ENCODE data around the gene GPAT2. TPM values are rescaled to one million over a fixed set of nuclear protein-coding genes. Genes with fewer than 3 reads are reported as not detected.
A peak's percentile ranks its signal among the peaks of the same experiment; 100 is the strongest.
"Not testable (repeated sequence)": the region's sequence is repeated elsewhere in the genome, so short reads cannot be mapped to it uniquely, and the experiment has no call there.

Gene GPAT2
- total and polyA plus RNA-seq, 2 donors (not counting 1 experiment from before 2014, with no cell fraction given), result 3.6 to 11.7 TPM

GRCh38 chr2:96063116-96063899, 28.6 kb upstream of the GPAT2 start:
- H3K27me3 ChIP-seq (replicated peaks in 1 of 4; ENCODE audit: control extremely low read depth in 1 of 4, control insufficient read depth in 3 of 4, insufficient read depth in 4 of 4, low read length in 3 of 4); H3K4me1 Mint-ChIP-seq; H3K27ac ChIP-seq (ENCODE audit: low read length in 2 of 2); H3K4me3 ChIP-seq (ENCODE audit: control extremely low read depth in 1 of 5, extremely low read depth in 1 of 5, insufficient read depth in 1 of 5, low read depth in 2 of 5, low read length in 4 of 5); H3K27ac Mint-ChIP-seq; POLR2A ChIA-PET; H2AFZ ChIP-seq (ENCODE audit: insufficient read depth, low read depth, low read length, poor library complexity, severe bottlenecking); H3K9ac ChIP-seq (ENCODE audit: low read length); CTCF ChIA-PET; H3K79me2 ChIP-seq (ENCODE audit: control insufficient read depth, insufficient read depth, low read length); H3K4me2 ChIP-seq (replicated peaks; ENCODE audit: low read depth, low read length, poor library complexity, severe bottlenecking); H3K4me1 ChIP-seq (ENCODE audit: control insufficient read depth in 2 of 2, insufficient read depth in 2 of 2, low read length in 2 of 2); H4K20me1 ChIP-seq (ENCODE audit: control insufficient read depth, insufficient read depth, low read length, poor library complexity, severe bottlenecking); H3K27me3 Mint-ChIP-seq; H3K9me3 ChIP-seq (ENCODE audit: control extremely low read depth in 1 of 3, control insufficient read depth in 2 of 3, insufficient read depth in 1 of 3, low read length in 2 of 3); H3K36me3 ChIP-seq (replicated peaks in 1 of 2; ENCODE audit: control extremely low read depth in 1 of 2, control insufficient read depth in 1 of 2, extremely low read depth in 1 of 2, insufficient read depth in 2 of 2, low read length in 1 of 2); intact Hi-C loops (cut with micrococcal nuclease); H3K9me3 Mint-ChIP-seq (ENCODE audit: insufficient read depth); H3K4me3 Mint-ChIP-seq: not testable (repeated sequence)
- peak; percentile 7 for DNase-seq
- WGBS (ENCODE audit: insufficient coverage), result 89% methylated on average over 5 of the region's 12 CpGs
- ATAC-seq (ENCODE audit: low read depth), result peak; percentile 28

DNA sequence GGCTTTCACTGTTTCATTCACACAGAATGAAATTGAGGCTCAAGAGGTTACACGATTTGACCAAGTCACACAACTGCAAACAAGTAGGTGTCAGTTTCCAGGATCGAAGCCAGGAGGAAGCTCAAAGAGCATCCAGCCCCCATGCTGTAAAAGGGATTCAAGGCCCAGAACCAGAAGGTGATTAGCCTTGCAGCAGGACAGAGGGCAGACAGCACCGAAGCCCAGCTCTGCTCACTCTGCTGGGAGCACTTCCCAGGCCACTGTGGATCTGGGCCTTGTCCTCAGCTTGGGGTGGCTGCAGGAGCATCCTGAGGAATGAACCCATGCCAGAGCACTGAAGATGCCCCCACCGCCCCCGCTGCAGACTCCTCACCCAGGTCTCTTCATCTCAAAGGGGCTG, 27.8 kb upstream of the GPAT2 start:
- H3K9me3 ChIP-seq (ENCODE audit: control extremely low read depth in 1 of 3, control insufficient read depth in 2 of 3, insufficient read depth in 1 of 3, low read length in 2 of 3); H3K9me3 Mint-ChIP-seq (ENCODE audit: insufficient read depth); H3K36me3 ChIP-seq (replicated peaks in 1 of 2; ENCODE audit: control extremely low read depth in 1 of 2, control insufficient read depth in 1 of 2, extremely low read depth in 1 of 2, insufficient read depth in 2 of 2, low read length in 1 of 2); H3K4me1 ChIP-seq (ENCODE audit: control insufficient read depth in 2 of 2, insufficient read depth in 2 of 2, low read length in 2 of 2); H3K27ac Mint-ChIP-seq; H2AFZ ChIP-seq (ENCODE audit: insufficient read depth, low read depth, low read length, poor library complexity, severe bottlenecking); H3K27ac ChIP-seq (ENCODE audit: low read length in 2 of 2); H4K20me1 ChIP-seq (ENCODE audit: control insufficient read depth, insufficient read depth, low read length, poor library complexity, severe bottlenecking); H3K27me3 ChIP-seq (replicated peaks in 1 of 4; ENCODE audit: control extremely low read depth in 1 of 4, control insufficient read depth in 3 of 4, insufficient read depth in 4 of 4, low read length in 3 of 4); ATAC-seq (ENCODE audit: low read depth); intact Hi-C loops (cut with micrococcal nuclease); CTCF ChIA-PET; POLR2A ChIA-PET; H3K4me2 ChIP-seq (replicated peaks; ENCODE audit: low read depth, low read length, poor library complexity, severe bottlenecking); H3K4me1 Mint-ChIP-seq; H3K9ac ChIP-seq (ENCODE audit: low read length); DNase-seq; H3K4me3 ChIP-seq (ENCODE audit: control extremely low read depth in 1 of 5, extremely low read depth in 1 of 5, insufficient read depth in 1 of 5, low read depth in 2 of 5, low read length in 4 of 5); H3K4me3 Mint-ChIP-seq; H3K79me2 ChIP-seq (ENCODE audit: control insufficient read depth, insufficient read depth, low read length); H3K27me3 Mint-ChIP-seq: not testable (repeated sequence)
- WGBS (ENCODE audit: insufficient coverage), result no CpG with 5 or more reads among the region's 5 CpGs

GRCh38 chr2:96061901-96062300, 27.2 kb upstream of the GPAT2 start:
- H3K36me3 ChIP-seq (replicated peaks in 1 of 2; ENCODE audit: control extremely low read depth in 1 of 2, control insufficient read depth in 1 of 2, extremely low read depth in 1 of 2, insufficient read depth in 2 of 2, low read length in 1 of 2); H3K27me3 ChIP-seq (replicated peaks in 1 of 4; ENCODE audit: control extremely low read depth in 1 of 4, control insufficient read depth in 3 of 4, insufficient read depth in 4 of 4, low read length in 3 of 4); H2AFZ ChIP-seq (ENCODE audit: insufficient read depth, low read depth, low read length, poor library complexity, severe bottlenecking); intact Hi-C loops (cut with micrococcal nuclease); H3K4me2 ChIP-seq (replicated peaks; ENCODE audit: low read depth, low read length, poor library complexity, severe bottlenecking); H3K9ac ChIP-seq (ENCODE audit: low read length); CTCF ChIA-PET; POLR2A ChIA-PET; H3K9me3 Mint-ChIP-seq (ENCODE audit: insufficient read depth); H3K4me3 Mint-ChIP-seq; H3K4me1 ChIP-seq (ENCODE audit: control insufficient read depth in 2 of 2, insufficient read depth in 2 of 2, low read length in 2 of 2); ATAC-seq (ENCODE audit: low read depth); H3K27me3 Mint-ChIP-seq; H3K27ac Mint-ChIP-seq; H4K20me1 ChIP-seq (ENCODE audit: control insufficient read depth, insufficient read depth, low read length, poor library complexity, severe bottlenecking); H3K4me1 Mint-ChIP-seq; H3K4me3 ChIP-seq (ENCODE audit: control extremely low read depth in 1 of 5, extremely low read depth in 1 of 5, insufficient read depth in 1 of 5, low read depth in 2 of 5, low read length in 4 of 5); DNase-seq; H3K27ac ChIP-seq (ENCODE audit: low read length in 2 of 2); H3K9me3 ChIP-seq (ENCODE audit: control extremely low read depth in 1 of 3, control insufficient read depth in 2 of 3, insufficient read depth in 1 of 3, low read length in 2 of 3); H3K79me2 ChIP-seq (ENCODE audit: control insufficient read depth, insufficient read depth, low read length): not testable (repeated sequence)
- WGBS (ENCODE audit: insufficient coverage), result 93% methylated on average over 7 of the region's 9 CpGs

DNA sequence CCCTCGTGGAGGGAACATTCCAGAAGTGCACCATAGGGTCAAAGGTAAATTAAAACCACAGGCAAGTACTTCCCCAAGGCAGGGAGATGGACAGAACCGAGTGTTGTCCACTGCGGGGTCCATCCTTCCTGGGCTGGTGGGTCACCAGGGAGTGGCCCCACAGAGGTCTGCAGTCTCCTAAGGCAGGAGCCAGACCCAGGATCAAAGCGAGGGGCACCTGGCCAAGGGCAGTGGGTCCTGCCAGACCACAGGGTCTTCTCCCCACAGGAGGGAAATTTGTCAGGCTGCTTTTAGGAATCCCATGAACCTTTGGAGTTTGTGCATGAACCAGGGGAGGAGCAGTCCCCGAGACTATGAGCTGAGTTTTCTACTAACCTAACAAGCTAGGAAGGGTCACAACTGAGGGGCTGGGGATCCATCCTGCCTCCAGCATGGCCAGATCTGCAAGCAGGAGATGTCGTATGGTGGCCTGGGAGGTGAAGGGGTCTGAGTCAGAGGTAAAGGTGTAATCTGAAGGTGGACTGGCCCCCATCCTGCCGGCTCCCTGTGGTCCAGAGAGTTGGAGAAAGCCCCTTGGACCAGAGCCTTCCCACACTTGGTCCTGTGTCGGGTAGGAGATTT, 26.6 kb upstream of the GPAT2 start:
- H3K27ac Mint-ChIP-seq; POLR2A ChIA-PET; H3K27ac ChIP-seq (ENCODE audit: low read length in 2 of 2); H3K4me1 Mint-ChIP-seq; H3K9ac ChIP-seq (ENCODE audit: low read length); H3K27me3 Mint-ChIP-seq; H3K79me2 ChIP-seq (ENCODE audit: control insufficient read depth, insufficient read depth, low read length); H3K36me3 ChIP-seq (replicated peaks in 1 of 2; ENCODE audit: control extremely low read depth in 1 of 2, control insufficient read depth in 1 of 2, extremely low read depth in 1 of 2, insufficient read depth in 2 of 2, low read length in 1 of 2); CTCF ChIA-PET; intact Hi-C loops (cut with micrococcal nuclease); H3K4me1 ChIP-seq (ENCODE audit: control insufficient read depth in 2 of 2, insufficient read depth in 2 of 2, low read length in 2 of 2); H4K20me1 ChIP-seq (ENCODE audit: control insufficient read depth, insufficient read depth, low read length, poor library complexity, severe bottlenecking); H3K4me3 Mint-ChIP-seq; H3K9me3 ChIP-seq (ENCODE audit: control extremely low read depth in 1 of 3, control insufficient read depth in 2 of 3, insufficient read depth in 1 of 3, low read length in 2 of 3); ATAC-seq (ENCODE audit: low read depth); DNase-seq; H3K4me3 ChIP-seq (ENCODE audit: control extremely low read depth in 1 of 5, extremely low read depth in 1 of 5, insufficient read depth in 1 of 5, low read depth in 2 of 5, low read length in 4 of 5); H3K9me3 Mint-ChIP-seq (ENCODE audit: insufficient read depth); H3K4me2 ChIP-seq (replicated peaks; ENCODE audit: low read depth, low read length, poor library complexity, severe bottlenecking); H3K27me3 ChIP-seq (replicated peaks in 1 of 4; ENCODE audit: control extremely low read depth in 1 of 4, control insufficient read depth in 3 of 4, insufficient read depth in 4 of 4, low read length in 3 of 4); H2AFZ ChIP-seq (ENCODE audit: insufficient read depth, low read depth, low read length, poor library complexity, severe bottlenecking): not testable (repeated sequence)
- WGBS (ENCODE audit: insufficient coverage), result 100% methylated on average over 1 of the region's 8 CpGs
